GM19099 (cell line): Measurements from ENCODE around the gene SLX4.

Source experiments
- POLR2A ChIP-seq: IDR thresholded peaks from 3 replicates; pipeline ENCODE4 v1.6.1; 2011; ENCODE audit warnings: low read depth; ENCODE audit not compliant: insufficient read length; ENCODE audit errors: extremely low read depth

SLX4 gene

DNA sequence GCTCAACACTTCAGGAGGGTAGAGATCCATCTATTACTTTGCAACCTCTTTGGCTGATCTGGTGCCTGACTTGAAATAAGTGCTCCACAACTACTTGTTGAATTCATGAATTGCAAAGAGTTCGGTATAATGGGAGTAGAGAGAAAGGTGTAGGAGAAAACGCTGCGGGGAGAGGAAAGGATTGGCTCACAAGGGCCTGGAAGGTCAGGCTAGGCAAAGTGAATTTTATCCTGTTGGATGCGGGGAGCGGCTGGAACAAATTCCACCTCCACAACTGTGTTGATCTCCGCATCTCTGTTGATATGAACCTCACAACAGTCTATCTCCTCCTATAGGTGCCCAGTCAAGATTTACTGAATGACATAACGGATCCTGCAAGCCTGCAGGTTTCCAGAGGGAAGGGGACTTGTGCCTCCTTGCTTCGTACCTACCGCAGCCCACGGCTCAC lies 684 bp downstream of the SLX4 start:
- TF ChIP-seq POLR2A, result no peak

GRCh38 chr16:3609895-3610697 lies 1.3 kb downstream of the SLX4 start:
- no peak for TF ChIP-seq POLR2A

DNA sequence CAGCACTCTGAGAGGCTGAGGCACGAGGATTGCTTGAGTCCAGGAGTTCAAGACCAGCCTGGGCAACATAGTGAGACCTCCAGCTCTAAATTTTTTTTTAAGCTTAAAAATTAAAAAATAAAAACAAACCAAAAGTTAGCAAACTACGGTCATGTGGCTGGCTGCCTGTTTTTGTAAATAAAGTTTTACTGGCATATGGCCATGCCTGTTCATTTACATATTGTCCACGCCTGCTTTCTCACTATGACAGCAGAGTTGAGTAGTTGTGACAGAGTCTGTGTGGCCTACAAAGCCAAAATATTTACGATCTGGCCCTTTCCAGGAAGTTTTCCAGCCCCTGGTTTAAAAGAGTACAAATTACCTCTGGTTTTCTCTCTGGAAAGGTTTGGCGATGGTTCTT lies 3.3 kb downstream of the SLX4 start:
- no peak for TF ChIP-seq POLR2A

GRCh38 chr16:3607634-3608033 lies 3.8 kb downstream of the SLX4 start:
- no peak for TF ChIP-seq POLR2A

DNA sequence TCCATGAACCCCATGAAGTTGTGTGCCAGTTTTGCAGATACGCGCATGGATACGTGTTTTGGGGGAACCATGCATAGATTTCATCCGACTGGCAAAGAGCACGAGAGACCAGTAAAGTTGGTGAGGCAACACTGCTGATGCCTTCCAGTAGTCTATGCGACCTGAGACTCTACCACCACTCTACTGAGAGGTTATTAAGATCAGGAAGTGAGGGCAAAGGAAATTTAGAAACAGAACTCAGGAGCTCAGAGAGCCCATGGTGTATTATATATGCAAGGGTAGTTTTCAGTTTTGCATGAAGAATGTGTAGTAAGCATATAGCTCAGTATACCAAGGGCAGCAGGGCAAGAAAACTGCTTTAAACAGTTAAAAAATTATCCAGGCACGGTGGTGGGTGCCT lies 4.2 kb downstream of the SLX4 start:
- TF ChIP-seq POLR2A, result no peak

DNA sequence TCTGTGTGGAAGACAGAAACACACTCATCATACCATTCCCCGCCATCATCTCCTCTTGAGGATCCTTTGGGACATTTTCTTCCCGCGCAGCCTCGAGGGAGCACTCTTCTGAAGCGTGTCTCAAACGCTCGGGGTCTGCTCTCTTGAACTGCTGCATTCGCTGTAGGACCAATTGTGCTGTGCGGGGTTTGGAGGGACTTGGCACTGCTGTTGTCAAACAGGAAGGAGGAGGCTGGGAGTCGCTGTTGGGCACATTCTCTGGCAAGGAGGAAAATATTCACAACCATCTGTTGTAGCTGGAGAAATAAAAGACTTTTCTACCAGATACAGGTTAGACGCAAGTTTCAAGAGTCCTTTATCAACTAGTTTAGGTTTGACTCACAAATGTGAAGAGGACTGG lies 5.0 kb downstream of the SLX4 start:
- TF ChIP-seq POLR2A, result no peak

DNA sequence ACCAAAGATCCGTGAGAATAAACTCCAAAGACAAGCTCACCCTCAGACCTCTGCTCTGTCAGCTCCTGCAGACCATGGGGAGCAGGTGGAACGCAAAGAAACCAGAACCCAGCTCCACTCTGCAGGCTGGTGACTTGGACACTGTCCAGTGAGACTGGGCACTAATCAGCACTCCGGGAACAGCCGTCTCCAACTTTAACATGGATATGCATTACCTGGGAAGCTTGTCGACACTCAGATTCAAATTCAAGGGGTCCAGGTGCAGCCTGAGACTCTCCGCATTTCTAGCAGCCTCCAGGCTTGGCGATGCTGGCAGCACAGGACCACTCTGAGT lies 9.1 kb downstream of the SLX4 start:
- TF ChIP-seq POLR2A, result no peak

GRCh38 chr16:3601614-3602319 lies 9.6 kb downstream of the SLX4 start:
- no peak for TF ChIP-seq POLR2A

DNA sequence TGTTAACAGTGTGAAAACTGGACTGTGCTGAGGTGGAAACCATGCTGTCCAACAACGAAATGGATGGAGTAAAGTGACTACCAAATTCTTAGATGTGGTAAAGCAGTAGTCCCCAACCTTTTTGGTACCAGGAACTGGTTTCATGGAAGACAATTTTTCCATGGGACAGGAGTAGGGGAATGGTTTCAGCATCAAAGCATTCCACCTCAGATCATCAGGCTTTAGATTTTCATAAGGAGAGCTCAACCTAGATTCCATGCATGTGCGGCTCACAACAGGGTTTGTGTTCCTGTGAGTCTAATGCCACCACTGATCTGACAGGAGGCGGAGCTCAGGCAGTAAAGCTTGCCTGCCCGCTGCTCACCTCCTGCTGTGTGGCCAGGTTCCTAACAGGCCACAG lies 11.5 kb downstream of the SLX4 start:
- no peak for TF ChIP-seq POLR2A

DNA sequence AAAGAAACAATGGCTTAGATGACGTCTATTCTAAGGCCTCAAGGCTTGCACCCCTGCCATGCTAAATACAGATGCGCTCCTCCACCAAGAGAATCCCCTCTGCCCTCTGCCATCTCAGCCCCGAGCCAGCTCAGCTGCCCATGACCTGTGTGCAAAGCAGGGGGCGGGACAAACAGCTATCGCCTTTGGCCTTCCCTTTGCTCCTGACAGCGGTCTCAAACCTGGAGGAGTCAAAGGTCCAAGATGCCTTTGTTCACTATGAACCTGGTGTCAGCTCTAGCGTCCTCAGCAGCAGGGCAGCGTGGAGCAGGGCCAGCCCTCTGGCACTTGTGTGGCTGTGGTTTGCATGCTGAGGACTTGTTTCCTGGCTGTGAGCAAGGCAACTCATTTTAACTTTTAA lies 12.3 kb downstream of the SLX4 start:
- TF ChIP-seq POLR2A, result no peak

DNA sequence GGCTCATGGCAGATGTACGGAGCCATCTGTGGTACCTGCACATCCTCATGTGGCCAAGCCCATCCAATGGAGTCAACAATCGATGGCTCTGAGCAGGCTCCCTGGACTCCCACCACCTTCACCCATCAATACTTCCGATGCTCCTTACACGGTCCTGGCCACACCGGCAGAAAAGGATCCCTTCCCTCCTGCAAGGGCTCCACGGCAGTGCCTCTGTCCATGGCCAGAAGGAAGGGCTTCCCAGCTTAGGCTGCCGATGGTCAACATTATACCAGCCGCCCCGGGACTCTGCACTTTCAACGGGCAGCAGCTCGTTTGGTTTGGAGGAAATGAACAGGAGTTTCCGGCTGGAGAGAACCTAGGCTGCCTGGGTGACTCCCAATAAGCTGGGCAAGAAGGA lies 13.2 kb downstream of the SLX4 start:
- TF ChIP-seq POLR2A, result no peak

GRCh38 chr16:3597676-3598075 lies 13.7 kb downstream of the SLX4 start:
- no peak for TF ChIP-seq POLR2A

- no peak for TF ChIP-seq POLR2A
Measured at GRCh38 chr16:3597226-3597625, 14.2 kb downstream of the SLX4 start.

GRCh38 chr16:3596101-3596861 lies 15.1 kb downstream of the SLX4 start:
- no peak for TF ChIP-seq POLR2A

DNA sequence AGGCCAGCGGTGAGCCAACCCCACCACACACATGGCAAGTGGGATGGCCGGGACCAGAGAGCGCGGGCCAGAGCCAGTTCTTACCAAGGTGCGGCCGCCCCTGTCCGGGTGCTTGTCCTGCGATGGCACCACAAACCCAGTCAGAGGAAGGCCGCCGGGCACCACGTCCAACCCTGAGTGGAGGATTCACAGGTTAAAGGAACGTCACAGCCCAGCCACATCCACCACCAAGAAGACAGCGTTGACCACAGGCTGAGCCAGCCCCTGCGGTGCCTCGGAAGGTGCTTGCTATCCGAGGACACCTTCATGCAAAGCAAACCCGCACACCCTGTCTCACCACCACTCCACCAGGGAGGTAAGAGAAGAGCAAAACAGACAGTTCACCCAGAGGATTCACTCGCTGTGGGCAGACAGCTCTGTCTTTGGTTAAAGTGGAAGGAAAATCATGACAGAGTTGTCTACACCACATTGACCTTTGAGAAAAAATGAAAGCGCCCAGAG lies 15.8 kb downstream of the SLX4 start:
- TF ChIP-seq POLR2A, result no peak
